Mesenchymal stem cell (in vitro differentiated cells and primary cell): ENCODE results near the gene DPYSL4.

Experiments used
- DNase-seq: peaks from one replicate; pipeline ENCODE4 v3.0.0-alpha.2; 2013
- H2AFZ ChIP-seq: one replicate; pipeline ENCODE4 v1.6.1; 2013; ENCODE audit warnings: low read depth, mild to moderate bottlenecking, control low read depth, inconsistent platforms, low read length, moderate library complexity
- H2AK5ac ChIP-seq: 2 replicates; pipeline ENCODE4 v1.6.1; 2013; ENCODE audit warnings: low read length, moderate library complexity, mild to moderate bottlenecking, inconsistent platforms; ENCODE audit not compliant: severe bottlenecking
- H2BK120ac ChIP-seq: one replicate; pipeline ENCODE4 v1.6.1; 2013; ENCODE audit warnings: low read depth, mild to moderate bottlenecking, inconsistent platforms, low read length, moderate library complexity
- H2BK12ac ChIP-seq, 2 experiments: one replicate each; pipeline ENCODE4 v1.6.1; 2013; ENCODE audit warnings: inconsistent platforms in 2 of 2, low read length in 2 of 2, mild to moderate bottlenecking in 2 of 2, moderate library complexity in 2 of 2, control low read depth in 1 of 2
- H2BK15ac ChIP-seq: one replicate; pipeline ENCODE4 v1.6.1; 2013; ENCODE audit warnings: mild to moderate bottlenecking, low read depth, inconsistent platforms; ENCODE audit not compliant: poor library complexity, severe bottlenecking
- H2BK5ac ChIP-seq: 2 replicates; pipeline ENCODE4 v1.6.1; 2013; ENCODE audit warnings: low read depth, mild to moderate bottlenecking, low read length, control low read depth, inconsistent platforms; ENCODE audit not compliant: poor library complexity, severe bottlenecking
- H3K14ac ChIP-seq, 2 experiments: one replicate each; pipeline ENCODE4 v1.6.1; 2013; ENCODE audit warnings: inconsistent platforms in 2 of 2, low read length in 2 of 2, control low read depth in 1 of 2, mild to moderate bottlenecking in 1 of 2, moderate library complexity in 1 of 2
- H3K18ac ChIP-seq, 2 experiments: one replicate each; pipeline ENCODE4 v1.6.1; 2013; ENCODE audit warnings: inconsistent platforms in 2 of 2, low read length in 2 of 2, control low read depth in 1 of 2, low read depth in 1 of 2, mild to moderate bottlenecking in 1 of 2
- H3K23ac ChIP-seq, 2 experiments: one replicate each; pipeline ENCODE4 v1.6.1; 2013; ENCODE audit warnings: inconsistent platforms in 2 of 2, low read length in 2 of 2, mild to moderate bottlenecking in 2 of 2, moderate library complexity in 2 of 2, control low read depth in 1 of 2
- H3K27ac ChIP-seq: 2 replicates; pipeline ENCODE4 v1.5.1; 2013; ENCODE audit warnings: mild to moderate bottlenecking, moderate library complexity, low read length, control low read depth, inconsistent platforms; ENCODE audit not compliant: poor library complexity, severe bottlenecking
- H3K27me3 ChIP-seq, 2 experiments: 2 replicates each; pipeline versions ENCODE4 v1.6.1 to v1.7.0; 2013; ENCODE audit warnings: low read length in 2 of 2, mild to moderate bottlenecking in 2 of 2, moderate library complexity in 2 of 2, control low read depth in 1 of 2, inconsistent platforms in 1 of 2; ENCODE audit not compliant: control insufficient read depth in 1 of 2, insufficient read depth in 1 of 2
- H3K36me3 ChIP-seq, 2 experiments: 2 replicates each; pipeline versions ENCODE4 v1.6.1 to v1.7.0; 2013; ENCODE audit warnings: low read length in 2 of 2, control low read depth in 1 of 2, inconsistent platforms in 1 of 2, low read depth in 1 of 2, mild to moderate bottlenecking in 1 of 2; ENCODE audit not compliant: insufficient read depth in 2 of 2, control insufficient read depth in 1 of 2
- H3K4ac ChIP-seq, 2 experiments: one replicate each; pipeline ENCODE4 v1.6.1; 2013; ENCODE audit warnings: inconsistent platforms in 2 of 2, low read length in 2 of 2, mild to moderate bottlenecking in 2 of 2, moderate library complexity in 2 of 2, control low read depth in 1 of 2, low read depth in 1 of 2
- H3K4me1 ChIP-seq: 2 replicates; pipeline ENCODE4 v1.6.1; 2013; ENCODE audit warnings: low read depth, low read length, control low read depth; ENCODE audit not compliant: control insufficient read depth, insufficient read depth
- H3K4me2 ChIP-seq: 2 replicates; pipeline ENCODE4 v1.6.1; 2013; ENCODE audit warnings: low read length, mild to moderate bottlenecking, inconsistent platforms; ENCODE audit not compliant: poor library complexity, severe bottlenecking
- H3K4me3 ChIP-seq, 2 experiments: 2 replicates each; pipeline versions ENCODE4 v1.5.1 to v1.7.0; 2013; ENCODE audit warnings: low read length in 2 of 2, mild to moderate bottlenecking in 2 of 2, control low read depth in 1 of 2, low read depth in 1 of 2; ENCODE audit not compliant: insufficient read depth in 1 of 2
- H3K79me1 ChIP-seq: replicated peaks from 2 replicates; pipeline ENCODE4 v1.6.1; 2013; ENCODE audit warnings: mild to moderate bottlenecking, control low read depth, low read length, inconsistent platforms; ENCODE audit not compliant: poor library complexity, severe bottlenecking
- H3K9ac ChIP-seq: 2 replicates; pipeline ENCODE4 v1.7.0; 2013; ENCODE audit warnings: mild to moderate bottlenecking, low read length, moderate library complexity
- H3K9me3 ChIP-seq: 2 replicates; pipeline ENCODE4 v1.7.0; 2013; ENCODE audit warnings: mild to moderate bottlenecking, low read length; ENCODE audit not compliant: control insufficient read depth
- H4K8ac ChIP-seq: one replicate; pipeline ENCODE4 v1.6.1; 2013; ENCODE audit warnings: inconsistent platforms, mild to moderate bottlenecking, low read length, moderate library complexity
- H4K91ac ChIP-seq: one replicate; pipeline ENCODE4 v1.6.1; 2013; ENCODE audit warnings: mild to moderate bottlenecking, low read length, inconsistent platforms
- WGBS: methylation state at CpG from one replicate; pipeline ENCODE4 v1.1.7; 2013; ENCODE audit warnings: mixed read lengths; 5-methylcytosine and 5-hydroxymethylcytosine counted together

DPYSL4 gene

GRCh38 chr10:132193907-132194552 is 7.3 kb downstream of the DPYSL4 start:
- H3K14ac ChIP-seq: no peak overlapping the region
- H4K91ac ChIP-seq: no peak overlapping the region
- H3K9me3 ChIP-seq: no peaks in the 10 kb centered on the region
- H2BK5ac ChIP-seq: no peak overlapping the region
- H3K27me3 ChIP-seq: peaks cover 10 to 14% of the 10 kb centered on the region in 2 experiments
- H3K4me3 ChIP-seq: no peak overlapping the region
- no peak for DNase-seq
- no peak overlapping the region for H2AFZ ChIP-seq
- no peak overlapping the region for H2BK12ac ChIP-seq
- no peak overlapping the region for H2BK15ac ChIP-seq
- no peaks in the 10 kb centered on the region for H3K79me1 ChIP-seq
- H2AK5ac ChIP-seq: no peak overlapping the region
- H3K4ac ChIP-seq: no peak overlapping the region
- H3K18ac ChIP-seq: no peak overlapping the region
- no peak overlapping the region for H2BK120ac ChIP-seq
- H3K36me3 ChIP-seq: peaks cover 0 to 12% of the 10 kb centered on the region in 2 experiments
- no peak overlapping the region for H3K23ac ChIP-seq
- no peak overlapping the region for H4K8ac ChIP-seq
- H3K27ac ChIP-seq: no peak overlapping the region
- H3K9ac ChIP-seq: no peak overlapping the region
- no peaks in the 10 kb centered on the region for H3K4me1 ChIP-seq
- no peak overlapping the region for H3K4me2 ChIP-seq
- WGBS: 85% methylated on average over 21 of the region's 21 CpGs

GRCh38 chr10:132194726-132195125 is 8.0 kb downstream of the DPYSL4 start:
- no peak overlapping the region for H2BK15ac ChIP-seq
- H3K9ac ChIP-seq: no peak overlapping the region
- H3K18ac ChIP-seq: no peak overlapping the region
- no peaks in the 10 kb centered on the region for H3K9me3 ChIP-seq
- H3K23ac ChIP-seq: no peak overlapping the region
- H3K4me1 ChIP-seq: no peaks in the 10 kb centered on the region
- H3K4me3 ChIP-seq: no peak overlapping the region
- H2BK12ac ChIP-seq: no peak overlapping the region
- H4K91ac ChIP-seq: no peak overlapping the region
- H3K36me3 ChIP-seq: peaks cover 0 to 12% of the 10 kb centered on the region in 2 experiments
- 93% methylated on average over 7 of the region's 15 CpGs for WGBS
- no peak overlapping the region for H2AK5ac ChIP-seq
- no peak overlapping the region for H2AFZ ChIP-seq
- H4K8ac ChIP-seq: no peak overlapping the region
- no peak overlapping the region for H2BK120ac ChIP-seq
- H3K4me2 ChIP-seq: no peak overlapping the region
- DNase-seq: no peak
- no peak overlapping the region for H3K27ac ChIP-seq
- H2BK5ac ChIP-seq: no peak overlapping the region
- H3K79me1 ChIP-seq: no peaks in the 10 kb centered on the region
- no peak overlapping the region for H3K14ac ChIP-seq
- H3K27me3 ChIP-seq: peaks cover 3 to 8% of the 10 kb centered on the region in 2 experiments
- no peak overlapping the region for H3K4ac ChIP-seq

DNA sequence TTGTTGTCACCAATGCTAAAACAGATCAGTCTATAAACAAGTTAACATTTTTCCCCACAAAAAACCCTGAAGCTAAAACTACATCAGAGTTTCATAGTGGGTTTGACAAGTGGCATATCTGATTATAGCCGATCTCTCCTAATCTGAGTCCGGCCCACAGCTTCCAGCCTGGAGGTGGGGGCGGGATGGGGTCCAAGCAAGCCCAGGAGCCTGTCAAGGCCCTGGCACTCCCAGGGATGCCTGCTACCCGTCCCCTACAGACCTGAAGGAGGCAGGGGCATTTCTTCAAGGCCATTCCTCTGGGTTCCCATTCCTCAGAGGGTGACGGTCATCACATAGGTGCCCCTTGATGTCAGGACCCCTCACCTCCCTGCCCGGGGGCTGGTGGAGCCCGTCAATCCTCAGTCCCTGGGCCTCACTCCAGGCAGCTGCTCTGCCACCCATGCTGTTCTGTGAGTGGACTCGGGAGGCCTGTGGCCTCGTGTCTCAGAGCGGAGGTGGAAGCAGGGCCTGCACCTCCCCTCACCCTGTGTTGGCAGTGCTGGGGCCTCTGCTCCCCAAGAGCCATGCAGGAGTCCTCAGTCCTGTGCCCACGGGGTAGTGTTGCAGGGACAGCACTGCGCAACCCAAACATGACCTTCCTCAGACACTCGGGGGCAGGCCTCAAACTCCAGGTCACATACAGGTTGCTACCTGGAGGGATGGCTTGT is 8.8 kb downstream of the DPYSL4 start:
- no peak overlapping the region for H3K9ac ChIP-seq
- no peak overlapping the region for H3K14ac ChIP-seq
- no peak overlapping the region for H3K23ac ChIP-seq
- peaks cover 0 to 4% of the 10 kb centered on the region in 2 experiments for H3K27me3 ChIP-seq
- H2BK5ac ChIP-seq: no peak overlapping the region
- no peaks in the 10 kb centered on the region for H3K79me1 ChIP-seq
- no peak overlapping the region for H3K18ac ChIP-seq
- DNase-seq: no peak
- 88% methylated on average over 13 of the region's 13 CpGs for WGBS
- no peak overlapping the region for H4K91ac ChIP-seq
- H3K4me3 ChIP-seq: no peak overlapping the region
- H2BK12ac ChIP-seq: no peak overlapping the region
- no peak overlapping the region for H2AFZ ChIP-seq
- H2BK15ac ChIP-seq: no peak overlapping the region
- peaks cover 0 to 12% of the 10 kb centered on the region in 2 experiments for H3K36me3 ChIP-seq
- no peak overlapping the region for H2AK5ac ChIP-seq
- H3K4me1 ChIP-seq: no peaks in the 10 kb centered on the region
- H3K9me3 ChIP-seq: no peaks in the 10 kb centered on the region
- no peak overlapping the region for H3K4ac ChIP-seq
- H3K4me2 ChIP-seq: no peak overlapping the region
- no peak overlapping the region for H3K27ac ChIP-seq
- no peak overlapping the region for H4K8ac ChIP-seq
- H2BK120ac ChIP-seq: no peak overlapping the region

DNA sequence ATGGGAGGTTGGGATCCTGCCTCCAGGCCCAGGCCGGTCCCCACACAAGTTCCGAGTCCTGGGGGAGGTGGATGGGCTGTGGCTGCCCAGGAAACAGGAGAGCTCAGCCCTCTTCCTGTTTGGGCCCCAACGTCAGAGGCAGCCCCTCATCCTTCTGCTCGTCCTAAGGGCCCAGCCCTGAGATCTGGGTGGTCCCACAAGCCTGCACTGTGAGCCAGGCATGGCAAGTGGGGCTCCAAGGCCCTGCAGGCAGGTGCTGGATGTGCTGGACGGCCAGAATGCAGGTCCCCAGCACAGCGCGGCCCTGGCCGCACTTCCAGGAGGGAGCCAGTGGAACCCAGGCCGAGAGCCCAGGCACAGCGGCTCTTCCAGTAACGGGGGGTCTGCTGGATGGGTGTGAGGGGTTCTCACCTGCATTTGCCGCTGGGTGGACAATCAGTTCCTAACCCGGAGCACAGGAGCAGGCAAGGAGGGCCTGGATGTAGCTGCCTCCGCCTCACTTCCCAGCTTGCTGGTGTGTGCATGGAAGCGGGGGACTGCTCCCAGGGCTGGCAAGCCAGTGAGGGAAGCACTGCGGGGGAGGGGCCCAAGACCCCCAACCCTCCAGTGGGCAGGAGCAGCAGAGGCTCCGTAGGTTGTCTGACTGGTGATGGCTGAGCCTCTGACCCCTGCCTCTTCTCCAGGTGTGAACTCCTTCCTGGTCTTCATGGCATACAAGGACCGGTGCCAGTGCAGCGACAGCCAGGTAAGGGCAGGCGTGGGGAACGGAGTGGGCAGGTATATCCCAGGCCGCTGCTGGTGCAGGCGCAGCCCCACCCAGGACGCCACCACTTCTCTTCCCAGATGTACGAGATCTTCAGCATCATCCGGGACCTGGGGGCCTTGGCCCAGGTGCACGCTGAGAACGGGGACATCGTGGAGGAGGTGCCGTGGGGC is 9.7 kb downstream of the DPYSL4 start:
- no peaks in the 10 kb centered on the region for H3K9me3 ChIP-seq
- no peak overlapping the region for H3K14ac ChIP-seq
- 89% methylated on average over 30 of the region's 30 CpGs for WGBS
- no peak overlapping the region for H3K4me2 ChIP-seq
- no peak overlapping the region for H2BK5ac ChIP-seq
- H2BK120ac ChIP-seq: no peak overlapping the region
- no peak overlapping the region for H2BK12ac ChIP-seq
- H3K79me1 ChIP-seq: no peaks in the 10 kb centered on the region
- H3K18ac ChIP-seq: no peak overlapping the region
- H3K4me1 ChIP-seq: no peaks in the 10 kb centered on the region
- peaks cover 0 to 4% of the 10 kb centered on the region in 2 experiments for H3K27me3 ChIP-seq
- H3K9ac ChIP-seq: no peak overlapping the region
- no peak for DNase-seq
- H4K91ac ChIP-seq: no peak overlapping the region
- no peak overlapping the region for H3K23ac ChIP-seq
- H2AK5ac ChIP-seq: no peak overlapping the region
- no peak overlapping the region for H2AFZ ChIP-seq
- no peak overlapping the region for H3K4ac ChIP-seq
- peaks cover 0 to 18% of the 10 kb centered on the region in 2 experiments for H3K36me3 ChIP-seq
- H2BK15ac ChIP-seq: no peak overlapping the region
- H4K8ac ChIP-seq: no peak overlapping the region
- no peak overlapping the region for H3K4me3 ChIP-seq
- no peak overlapping the region for H3K27ac ChIP-seq
